HG02610 (cell line): ENCODE measurements around the gene SLCO4C1.
"Not testable (repeated sequence)": the region's sequence is repeated elsewhere in the genome, so short reads cannot be mapped to it uniquely, and the experiment has no call there.

ENCODE experiments used
- ATAC-seq: cut with Tn5 transposase; IDR thresholded peaks from one replicate; pipeline ENCODE4 v1.9.1; 2021; ENCODE audit warnings: mild to moderate bottlenecking, moderate library complexity; ENCODE audit not compliant: unreplicated experiment

The SLCO4C1 gene, protein sequence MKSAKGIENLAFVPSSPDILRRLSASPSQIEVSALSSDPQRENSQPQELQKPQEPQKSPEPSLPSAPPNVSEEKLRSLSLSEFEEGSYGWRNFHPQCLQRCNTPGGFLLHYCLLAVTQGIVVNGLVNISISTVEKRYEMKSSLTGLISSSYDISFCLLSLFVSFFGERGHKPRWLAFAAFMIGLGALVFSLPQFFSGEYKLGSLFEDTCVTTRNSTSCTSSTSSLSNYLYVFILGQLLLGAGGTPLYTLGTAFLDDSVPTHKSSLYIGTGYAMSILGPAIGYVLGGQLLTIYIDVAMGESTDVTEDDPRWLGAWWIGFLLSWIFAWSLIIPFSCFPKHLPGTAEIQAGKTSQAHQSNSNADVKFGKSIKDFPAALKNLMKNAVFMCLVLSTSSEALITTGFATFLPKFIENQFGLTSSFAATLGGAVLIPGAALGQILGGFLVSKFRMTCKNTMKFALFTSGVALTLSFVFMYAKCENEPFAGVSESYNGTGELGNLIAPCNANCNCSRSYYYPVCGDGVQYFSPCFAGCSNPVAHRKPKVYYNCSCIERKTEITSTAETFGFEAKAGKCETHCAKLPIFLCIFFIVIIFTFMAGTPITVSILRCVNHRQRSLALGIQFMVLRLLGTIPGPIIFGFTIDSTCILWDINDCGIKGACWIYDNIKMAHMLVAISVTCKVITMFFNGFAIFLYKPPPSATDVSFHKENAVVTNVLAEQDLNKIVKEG

GRCh38 chr5:102296178-102296817 is at the start of gene SLCO4C1:
TSS of gene SLCO4C1 (minus strand) at chr5:102296284. CDS start at chr5:102296262, 22 bp downstream.
- ATAC-seq: peak; percentile 95

- no peak for ATAC-seq
Measured at GRCh38 chr5:102341681-102342288, 45.7 kb upstream of the SLCO4C1 start.

- ATAC-seq: no peak
Measured at GRCh38 chr5:102324714-102325113, 28.6 kb upstream of the SLCO4C1 start.

- not testable (repeated sequence) for ATAC-seq
Measured at GRCh38 chr5:102318801-102319200, 22.7 kb upstream of the SLCO4C1 start.

DNA sequence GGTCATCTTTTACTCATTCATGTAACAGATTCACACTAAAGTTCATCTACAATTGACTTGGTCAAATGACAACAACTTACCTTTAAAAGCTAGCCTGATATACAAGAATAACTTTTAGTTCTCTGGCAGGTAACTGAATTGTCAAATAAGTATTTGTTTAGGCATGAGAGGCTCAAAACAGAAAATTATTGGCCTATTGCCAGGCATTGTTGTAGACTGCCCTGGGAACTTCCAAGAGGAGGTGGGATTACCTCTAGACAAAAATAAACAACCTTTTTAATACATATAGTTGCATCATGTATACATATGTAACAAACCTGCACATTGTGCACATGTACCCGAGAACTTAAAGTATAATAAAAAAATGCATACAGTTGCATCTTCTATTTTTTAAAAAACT is 18.2 kb upstream of the SLCO4C1 start:
- no peak for ATAC-seq

DNA sequence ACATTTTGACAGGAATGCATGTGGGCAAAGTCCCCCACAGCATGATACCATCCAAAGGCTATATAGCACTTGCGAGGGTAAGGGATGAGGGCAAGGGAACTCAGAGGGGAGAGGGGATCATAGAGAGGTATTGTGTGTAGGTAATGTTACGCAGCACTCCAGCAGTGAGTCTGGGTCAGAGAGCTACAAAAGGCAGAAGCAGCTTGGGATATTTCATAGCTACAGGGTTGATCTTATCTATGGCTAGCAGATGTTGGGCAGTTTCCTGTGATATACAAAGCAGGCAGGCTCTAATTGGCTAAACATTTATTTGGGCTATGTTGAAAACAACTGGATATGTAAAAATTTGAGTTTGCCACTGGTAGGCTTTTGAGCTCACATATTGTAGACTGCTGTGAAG is 17.8 kb upstream of the SLCO4C1 start:
- no peak for ATAC-seq

DNA sequence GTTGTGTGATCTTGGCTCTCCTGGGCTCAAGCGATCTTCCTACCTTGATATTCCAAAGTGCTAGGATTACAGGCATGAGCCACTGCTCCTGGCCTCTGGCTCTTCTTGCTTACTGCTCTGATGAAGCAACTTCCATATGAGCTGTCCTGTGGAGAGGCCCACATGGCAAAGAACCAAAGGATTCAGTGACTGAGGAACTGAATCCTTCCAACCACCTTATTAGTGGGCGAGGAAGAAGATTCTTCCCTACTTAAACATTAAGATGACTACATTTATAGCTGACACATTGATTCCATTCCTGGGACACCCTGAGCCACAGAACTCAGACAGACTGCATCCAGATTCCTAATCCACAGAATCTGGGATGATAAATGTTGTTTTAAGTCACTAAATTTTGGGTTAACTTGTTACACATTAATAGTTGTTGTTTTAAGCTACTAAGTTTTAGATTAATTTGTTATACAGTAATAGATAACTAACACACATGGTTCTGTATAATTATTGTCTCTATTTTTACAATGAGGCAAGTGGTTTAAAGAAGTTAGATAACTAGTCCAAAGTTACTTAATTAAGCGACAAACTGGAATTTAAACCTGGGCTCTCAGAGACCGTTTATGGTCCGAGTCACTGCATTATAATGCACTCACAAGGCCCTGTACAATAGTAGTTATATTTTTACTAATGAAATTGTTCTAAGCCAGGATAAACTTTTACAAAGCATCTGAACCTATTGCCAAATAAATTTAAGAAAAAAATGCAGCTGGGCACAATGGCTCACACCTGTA is 16.7 kb upstream of the SLCO4C1 start:
- ATAC-seq: no peak

- no peak for ATAC-seq
Measured at GRCh38 chr5:102309586-102309985, 13.5 kb upstream of the SLCO4C1 start.

GRCh38 chr5:102307232-102307631 is 11.1 kb upstream of the SLCO4C1 start:
- peak; percentile 44 for ATAC-seq

GRCh38 chr5:102306121-102306520 is 10.0 kb upstream of the SLCO4C1 start:
- no peak for ATAC-seq

DNA sequence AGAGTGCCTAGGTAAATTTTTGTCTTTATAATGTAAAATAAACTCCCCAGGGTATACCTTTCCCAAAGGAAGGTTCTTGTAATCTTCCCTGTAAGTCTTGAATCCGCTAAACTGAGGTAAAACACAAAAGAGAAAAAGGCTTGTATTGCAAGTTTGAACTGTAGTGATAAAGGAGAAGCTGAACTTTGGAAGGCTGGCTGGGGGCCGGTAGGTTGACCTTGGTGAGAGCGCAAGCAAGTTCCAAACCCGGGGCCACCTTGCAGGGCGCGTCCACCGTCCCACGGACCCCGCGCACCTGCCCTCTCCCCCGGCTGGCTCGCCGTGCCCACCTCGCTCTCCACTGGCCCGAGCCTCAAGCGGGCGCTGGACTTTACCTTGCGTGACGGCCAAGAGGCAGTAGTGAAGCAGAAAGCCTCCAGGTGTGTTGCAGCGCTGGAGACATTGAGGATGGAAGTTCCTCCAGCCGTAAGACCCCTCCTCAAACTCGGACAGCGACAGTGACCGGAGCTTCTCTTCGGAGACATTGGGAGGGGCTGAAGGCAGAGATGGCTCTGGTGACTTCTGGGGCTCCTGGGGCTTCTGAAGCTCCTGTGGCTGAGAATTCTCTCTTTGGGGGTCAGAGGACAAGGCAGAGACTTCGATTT is 428 bp downstream of the SLCO4C1 start:
- ATAC-seq: peak; percentile 4

DNA sequence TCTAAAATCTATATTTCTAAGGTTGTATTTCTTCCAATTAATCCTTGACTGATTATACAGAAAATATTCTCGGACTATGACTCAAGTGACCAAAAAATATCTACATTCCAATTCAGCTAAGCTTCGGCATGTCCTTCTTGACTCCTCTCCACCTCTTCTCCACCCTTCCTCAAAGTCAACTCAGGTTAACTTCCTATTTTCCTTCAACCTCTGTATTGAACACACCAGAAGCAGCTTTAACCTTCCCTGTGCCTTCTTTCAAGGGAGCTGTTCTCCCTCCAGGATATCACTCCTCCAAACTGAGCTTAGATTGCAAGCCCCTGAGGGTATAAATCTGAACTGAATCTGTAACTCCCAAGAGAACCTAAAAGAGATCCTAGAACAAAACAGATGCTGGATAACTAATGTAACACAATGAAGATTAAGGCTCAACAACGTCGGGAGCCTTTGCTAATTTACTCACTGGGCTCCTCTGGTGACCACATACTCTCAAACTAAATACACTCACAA is 1.1 kb downstream of the SLCO4C1 start:
- ATAC-seq: no peak

DNA sequence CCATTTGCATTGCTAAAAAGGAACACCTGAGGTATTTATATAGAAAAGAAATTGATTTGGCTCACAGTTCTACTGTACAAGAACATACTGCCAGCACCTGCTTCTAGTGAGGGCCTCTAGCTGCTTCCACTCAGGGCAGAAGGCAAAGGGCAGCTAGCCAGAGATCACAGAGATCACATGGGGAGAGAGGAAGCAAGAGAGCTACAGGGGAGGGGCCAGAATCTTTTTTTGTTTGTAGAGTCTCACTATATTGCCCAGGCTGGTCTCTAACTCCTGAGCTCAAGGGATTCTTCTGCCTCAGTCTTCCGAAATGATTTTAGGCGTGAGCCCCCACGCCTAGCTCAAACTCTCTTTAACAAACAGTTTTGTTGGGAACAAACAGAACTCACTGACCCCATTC is 6.1 kb downstream of the SLCO4C1 start:
- no peak for ATAC-seq

DNA sequence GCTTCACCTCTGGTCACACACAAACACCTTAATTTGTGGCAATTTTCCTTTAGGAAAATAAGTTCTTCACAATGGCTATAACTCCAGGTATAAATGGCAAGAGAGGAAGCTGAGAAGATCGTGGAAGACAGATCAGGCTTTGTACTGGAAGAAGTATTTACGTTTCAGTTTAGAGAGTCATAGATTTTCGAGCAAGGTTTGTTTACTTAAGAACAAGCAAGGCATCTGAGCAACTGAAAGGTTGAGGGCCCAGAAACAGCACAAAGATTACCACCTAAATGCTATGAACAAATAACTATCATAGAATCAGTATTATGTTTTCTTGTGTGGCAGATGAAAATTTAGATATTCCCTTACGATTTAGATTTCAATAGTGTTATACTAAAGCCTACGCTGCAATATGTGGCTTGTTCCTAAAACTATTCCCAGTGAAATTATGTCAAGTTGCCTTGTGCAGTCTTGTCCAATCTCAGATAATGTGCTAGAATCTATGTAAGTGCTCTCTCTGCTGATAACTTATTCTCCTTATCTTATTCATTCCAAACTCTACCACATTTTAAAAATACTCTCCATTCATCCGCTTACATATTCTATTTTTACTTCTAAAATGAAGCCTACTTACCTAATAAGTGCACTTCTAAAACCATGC is 6.7 kb downstream of the SLCO4C1 start:
- ATAC-seq: no peak

GRCh38 chr5:102288630-102289029 is 7.5 kb downstream of the SLCO4C1 start:
- no peak for ATAC-seq

DNA sequence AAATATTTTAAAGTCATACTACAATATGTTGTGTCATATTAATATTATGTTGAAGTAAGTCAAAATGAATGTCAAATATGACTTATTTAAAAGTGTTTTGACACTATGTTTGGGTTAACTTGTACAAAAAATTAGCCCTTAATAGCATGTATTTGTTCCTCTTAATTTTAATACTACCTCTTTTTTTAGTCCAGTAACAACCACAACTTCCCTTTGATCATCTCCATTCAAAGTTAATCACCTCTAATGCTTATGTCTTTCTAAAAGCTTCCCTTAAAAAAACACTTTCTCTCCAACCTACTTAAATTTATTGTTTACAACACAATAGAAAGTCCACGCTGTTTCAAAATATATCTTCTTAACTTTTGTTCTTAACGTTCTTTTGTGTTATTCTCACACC is 9.6 kb downstream of the SLCO4C1 start:
- no peak for ATAC-seq

DNA sequence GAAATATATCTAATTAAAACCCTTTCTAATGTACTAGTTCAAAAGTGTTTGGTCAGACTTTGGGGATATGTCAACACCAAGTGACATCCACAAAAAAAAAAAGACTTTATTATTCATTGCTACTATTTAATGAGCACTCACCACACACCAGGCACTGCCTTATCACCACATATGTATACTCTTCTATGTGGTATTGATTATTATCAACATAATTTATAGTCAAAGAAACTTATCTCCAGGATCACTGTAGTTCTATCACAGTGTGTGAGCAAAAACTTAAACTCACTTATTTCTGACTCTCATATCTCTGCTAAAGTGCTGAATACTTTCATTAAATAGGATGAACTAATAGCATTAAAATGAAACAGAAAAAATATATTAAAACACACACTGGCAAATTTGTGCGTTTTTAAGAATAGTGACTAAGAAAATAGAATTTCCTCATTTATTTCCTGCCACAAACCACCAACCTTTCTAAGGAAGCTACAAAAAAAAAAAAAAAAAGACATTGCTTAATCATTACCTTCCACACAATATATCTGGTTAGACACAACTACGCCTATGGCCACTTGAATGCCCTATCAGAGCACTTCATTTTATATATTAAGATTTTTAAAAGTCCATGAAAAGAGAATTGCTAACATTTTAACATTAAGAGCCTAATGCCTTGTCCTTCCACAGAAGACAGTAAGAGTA is 12.8 kb downstream of the SLCO4C1 start:
- ATAC-seq: peak; percentile 44

DNA sequence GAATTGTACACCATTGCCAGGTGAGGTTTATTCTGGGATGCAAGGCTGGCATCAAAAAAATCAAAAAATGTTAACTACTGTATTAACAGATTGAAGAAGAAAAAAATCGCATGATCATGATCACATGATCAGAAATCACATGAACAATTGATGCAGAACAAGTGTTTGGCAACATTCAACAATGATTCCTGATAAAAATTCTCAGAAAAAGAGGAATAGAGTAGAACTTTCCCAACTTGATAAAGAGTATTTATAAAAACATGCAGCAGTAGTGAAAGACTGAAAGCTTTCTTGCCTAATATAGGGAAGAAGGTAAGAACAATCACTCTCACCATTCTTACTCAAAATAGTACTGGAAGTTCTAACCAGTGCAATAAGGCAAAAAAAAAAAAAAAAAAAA is 16.4 kb downstream of the SLCO4C1 start:
- ATAC-seq: no peak

DNA sequence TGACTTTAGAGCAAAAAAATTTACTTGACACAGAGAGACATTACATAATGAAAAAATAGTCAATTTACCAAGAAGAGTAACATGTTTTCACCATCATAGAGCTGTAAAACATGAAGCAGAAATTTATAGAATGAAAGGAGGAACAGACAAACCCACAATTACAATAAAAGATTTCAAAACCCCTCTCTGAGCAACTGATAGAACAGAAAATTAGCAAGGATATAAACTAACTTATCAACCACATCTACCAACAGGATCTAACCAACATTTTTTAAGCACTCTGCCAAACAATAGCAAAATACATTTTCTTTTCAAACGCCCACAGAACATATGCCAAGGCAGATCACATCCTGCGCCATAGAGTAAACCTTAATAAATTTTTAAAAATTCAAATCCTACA is 17.9 kb downstream of the SLCO4C1 start:
- no peak for ATAC-seq
